Parathyroid adenoma (tissue), 2 donors: ENCODE measurements around the gene DYNC2LI1.

Experiments used
- H2AFZ ChIP-seq: fragments of 300-600 bp; sonication (generic); one replicate; pipeline ENCODE4 v1.7.0; 2017; ENCODE audit warnings: antibody characterized with exemption, mild to moderate bottlenecking
- H3K27ac ChIP-seq: fragments of 300-600 bp; sonication (generic); one replicate; pipeline ENCODE4 v1.7.0; 2017
- H3K27me3 ChIP-seq: fragments of 300-600 bp; sonication (generic); one replicate; pipeline ENCODE4 v1.7.0; 2017; ENCODE audit warnings: low read length; ENCODE audit not compliant: control insufficient read depth, insufficient read depth
- H3K36me3 ChIP-seq: fragments of 300-600 bp; sonication (generic); one replicate; pipeline ENCODE4 v1.7.0; 2017; ENCODE audit warnings: low read length; ENCODE audit not compliant: control insufficient read depth, insufficient read depth
- H3K4me1 ChIP-seq: fragments of 300-600 bp; sonication (generic); one replicate; pipeline ENCODE4 v1.7.0; 2017; ENCODE audit warnings: control low read depth
- H3K4me2 ChIP-seq: fragments of 300-600 bp; sonication (generic); one replicate; pipeline ENCODE4 v1.7.0; 2017; ENCODE audit warnings: low read length
- H3K4me3 ChIP-seq: fragments of 300-600 bp; sonication (generic); one replicate; pipeline ENCODE4 v1.7.0; 2017; ENCODE audit warnings: low read depth, low read length
- H3K79me2 ChIP-seq: fragments of 300-600 bp; sonication (generic); one replicate; pipeline ENCODE4 v1.7.0; 2017; ENCODE audit warnings: control low read depth
- H3K9ac ChIP-seq: fragments of 300-600 bp; sonication (generic); one replicate; pipeline ENCODE4 v1.7.0; 2017; ENCODE audit warnings: mild to moderate bottlenecking
- H3K9me3 ChIP-seq: fragments of 300-600 bp; sonication (generic); one replicate; pipeline ENCODE4 v1.7.0; 2017; ENCODE audit warnings: low read length; ENCODE audit not compliant: control insufficient read depth
- TF ChIP-seq, protein P1 (sequence below): fragments of 300-600 bp; sonication (generic); IDR thresholded peaks from one replicate; pipeline ENCODE4 v1.7.0; 2017; ENCODE audit warnings: antibody characterized with exemption, mild to moderate bottlenecking
- donor health status: primary hyperparathyroidism.

Gene DYNC2LI1

GRCh38 chr2:43845181-43845580 lies 71.3 kb downstream of the DYNC2LI1 start:
- H3K27me3 ChIP-seq: no peaks in the 10 kb centered on the region
- H3K4me3 ChIP-seq: no peak overlapping the region
- H3K36me3 ChIP-seq: no peaks in the 10 kb centered on the region
- no peaks in the 10 kb centered on the region for H3K4me1 ChIP-seq
- H3K79me2 ChIP-seq: no peaks in the 10 kb centered on the region
- TF ChIP-seq, protein P1, sequence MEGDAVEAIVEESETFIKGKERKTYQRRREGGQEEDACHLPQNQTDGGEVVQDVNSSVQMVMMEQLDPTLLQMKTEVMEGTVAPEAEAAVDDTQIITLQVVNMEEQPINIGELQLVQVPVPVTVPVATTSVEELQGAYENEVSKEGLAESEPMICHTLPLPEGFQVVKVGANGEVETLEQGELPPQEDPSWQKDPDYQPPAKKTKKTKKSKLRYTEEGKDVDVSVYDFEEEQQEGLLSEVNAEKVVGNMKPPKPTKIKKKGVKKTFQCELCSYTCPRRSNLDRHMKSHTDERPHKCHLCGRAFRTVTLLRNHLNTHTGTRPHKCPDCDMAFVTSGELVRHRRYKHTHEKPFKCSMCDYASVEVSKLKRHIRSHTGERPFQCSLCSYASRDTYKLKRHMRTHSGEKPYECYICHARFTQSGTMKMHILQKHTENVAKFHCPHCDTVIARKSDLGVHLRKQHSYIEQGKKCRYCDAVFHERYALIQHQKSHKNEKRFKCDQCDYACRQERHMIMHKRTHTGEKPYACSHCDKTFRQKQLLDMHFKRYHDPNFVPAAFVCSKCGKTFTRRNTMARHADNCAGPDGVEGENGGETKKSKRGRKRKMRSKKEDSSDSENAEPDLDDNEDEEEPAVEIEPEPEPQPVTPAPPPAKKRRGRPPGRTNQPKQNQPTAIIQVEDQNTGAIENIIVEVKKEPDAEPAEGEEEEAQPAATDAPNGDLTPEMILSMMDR: no peak
- no peak overlapping the region for H2AFZ ChIP-seq
- no peaks in the 10 kb centered on the region for H3K9me3 ChIP-seq
- no peak overlapping the region for H3K27ac ChIP-seq
- no peak overlapping the region for H3K9ac ChIP-seq
- no peak overlapping the region for H3K4me2 ChIP-seq

DNA sequence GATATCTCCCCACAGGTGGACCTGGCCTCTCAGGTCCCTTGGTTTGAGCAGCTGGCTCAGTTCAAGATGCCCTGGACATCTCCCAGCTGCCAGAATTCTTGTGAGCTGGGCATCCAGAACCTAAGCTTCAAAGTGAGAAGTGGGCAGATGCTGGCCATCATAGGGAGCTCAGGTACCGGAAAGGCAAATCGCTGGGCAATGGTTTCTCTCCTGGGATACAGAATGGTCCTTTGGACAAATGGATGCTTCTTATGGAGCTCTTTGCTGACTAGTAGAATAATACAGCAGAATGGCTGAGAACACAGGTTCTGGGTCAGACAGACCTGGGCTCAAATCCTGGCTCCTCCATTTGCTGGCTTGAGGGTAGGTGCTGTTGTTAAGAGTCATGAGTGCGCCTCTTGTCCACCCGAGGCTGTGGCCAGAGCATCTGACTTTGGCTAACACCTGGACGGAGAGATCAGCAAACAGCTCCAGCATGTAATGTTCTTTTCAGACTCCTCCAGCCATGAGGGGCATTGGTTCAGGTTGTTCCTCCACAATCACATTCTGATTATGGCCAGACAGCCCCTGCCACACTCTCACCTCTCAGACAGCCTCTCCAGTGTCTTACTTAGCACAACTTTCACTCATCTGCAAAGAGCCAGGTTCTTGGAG lies 72.4 kb downstream of the DYNC2LI1 start:
- Histone ChIP-seq H3K27ac (no peak overlapping the region), H3K27me3 (no peaks in the 10 kb centered on the region), H3K36me3 (no peaks in the 10 kb centered on the region), H3K4me3 (no peak overlapping the region), H3K4me1 (no peaks in the 10 kb centered on the region), H2AFZ (no peak overlapping the region), H3K4me2 (no peak overlapping the region), H3K79me2 (no peaks in the 10 kb centered on the region), H3K9ac (no peak overlapping the region), H3K9me3 (no peaks in the 10 kb centered on the region)
- TF ChIP-seq, protein P1: no peak

GRCh38 chr2:43848214-43848613 lies 74.4 kb downstream of the DYNC2LI1 start:
- H3K4me1 ChIP-seq: no peaks in the 10 kb centered on the region
- TF ChIP-seq, protein P1: no peak
- no peaks in the 10 kb centered on the region for H3K79me2 ChIP-seq
- H3K4me2 ChIP-seq: no peak overlapping the region
- H3K27me3 ChIP-seq: no peaks in the 10 kb centered on the region
- H3K9me3 ChIP-seq: no peaks in the 10 kb centered on the region
- H3K9ac ChIP-seq: no peak overlapping the region
- no peaks in the 10 kb centered on the region for H3K36me3 ChIP-seq
- no peak overlapping the region for H3K4me3 ChIP-seq
- H3K27ac ChIP-seq: no peak overlapping the region
- no peak overlapping the region for H2AFZ ChIP-seq

DNA sequence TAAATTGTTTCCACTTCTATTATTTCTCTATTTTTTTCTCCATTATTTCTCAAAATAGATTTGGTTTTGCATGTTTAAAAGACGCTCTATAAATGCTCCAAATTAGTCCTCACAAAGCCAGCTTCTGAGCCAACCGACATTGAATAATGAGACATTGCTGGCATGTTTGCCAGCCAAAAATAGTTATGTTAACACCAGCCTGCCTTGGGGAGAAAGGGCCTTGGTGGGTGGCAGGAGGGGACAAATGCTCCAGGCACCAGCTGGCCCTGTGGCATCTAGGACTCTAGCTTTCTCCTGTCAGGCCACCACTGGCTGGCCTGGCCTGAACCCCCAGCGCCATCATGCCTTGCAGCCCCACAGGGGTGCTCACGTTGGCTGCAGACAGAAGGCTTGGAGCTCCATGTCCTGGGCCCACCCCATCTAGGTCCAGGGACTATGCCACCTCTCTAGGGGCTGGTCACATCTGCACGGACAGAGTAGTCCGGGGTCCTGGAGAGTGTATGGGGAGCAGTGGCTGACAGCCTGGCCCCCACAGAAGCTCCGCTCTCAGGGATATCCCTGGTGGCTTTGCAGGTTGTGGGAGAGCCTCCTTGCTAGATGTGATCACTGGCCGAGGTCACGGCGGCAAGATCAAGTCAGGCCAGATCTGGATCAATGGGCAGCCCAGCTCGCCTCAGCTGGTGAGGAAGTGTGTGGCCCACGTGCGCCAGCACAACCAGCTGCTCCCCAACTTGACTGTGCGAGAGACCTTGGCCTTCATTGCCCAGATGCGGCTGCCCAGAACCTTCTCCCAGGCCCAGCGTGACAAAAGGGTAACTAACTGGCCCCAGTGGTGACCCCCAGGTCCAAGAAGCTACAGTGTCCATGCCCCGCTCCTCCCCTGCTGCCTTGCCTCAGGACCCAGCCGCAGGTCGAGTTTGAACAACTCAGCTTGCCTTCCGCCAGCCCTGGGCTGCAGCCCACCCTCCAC lies 77.5 kb downstream of the DYNC2LI1 start:
- Histone ChIP-seq H3K36me3 (no peaks in the 10 kb centered on the region), H3K4me2 (no peak overlapping the region), H3K4me3 (no peak overlapping the region), H3K4me1 (no peaks in the 10 kb centered on the region), H2AFZ (no peak overlapping the region), H3K9me3 (no peaks in the 10 kb centered on the region), H3K27me3 (no peaks in the 10 kb centered on the region), H3K9ac (no peak overlapping the region), H3K79me2 (no peaks in the 10 kb centered on the region), H3K27ac (no peak overlapping the region)
- TF ChIP-seq, protein P1: no peak
